A549 (cell line): ENCODE results near the gene LSP1. TPM values are rescaled to one million over a fixed set of nuclear protein-coding genes. Genes with fewer than 3 reads are reported as not detected.

Experiments used
- ATAC-seq, 2 experiments: fragments of 200-7000 bp in 1 of 2; fragments of >200 bp in 1 of 2; cut with Nextera tagmentation in 1 of 2; cut with Tn5 transposase in 1 of 2; 3 replicates each; pipeline versions ENCODE4 v1.8.0 to v1.9.1; 2018 to 2020; ENCODE audit warnings: mild to moderate bottlenecking in 1 of 2, moderate library complexity in 1 of 2
- CTCF ChIA-PET: fragments of 300-600 bp; sonication (Branson Sonifier 250); formaldehyde crosslinking; extraction: SDS; loops from one replicate; lab custom pipeline; 2021; ENCODE audit warnings: antibody characterized with exemption, inconsistent platforms; lab: Yijun Ruan, JAX
- POLR2A ChIA-PET: fragments of 350-600 bp; formaldehyde crosslinking; extraction: SDS; loops from one replicate; lab custom pipeline; 2021; ENCODE audit warnings: antibody characterized with exemption, inconsistent platforms; lab: Yijun Ruan, JAX
- DNase-seq, 2 experiments: peaks; one replicate each; pipeline versions ENCODE4 v3.0.0 to v3.0.0-alpha.2; 2011 to 2016; ENCODE audit warnings: low read depth in 1 of 2, low spot score in 1 of 2
- FAIRE-seq: peaks from 2 replicates; lab custom pipeline; 2011; peaks lifted over from hg19 to GRCh38; lab: Jason Lieb, UNC
- H3K27ac ChIP-seq, 2 experiments: fragments of >200 bp; sonication (Bioruptor Twin); formaldehyde crosslinking; 3 replicates each; pipeline ENCODE4 v1.5.1; 2016 to 2017
- H3K4me1 ChIP-seq: fragments of >200 bp; sonication (Bioruptor Twin); formaldehyde crosslinking; 3 replicates; pipeline ENCODE4 v1.6.1; 2016
- H3K4me2 ChIP-seq: fragments of >200 bp; sonication (Bioruptor Twin); formaldehyde crosslinking; 3 replicates; pipeline ENCODE4 v1.6.1; 2016
- H3K4me3 ChIP-seq: fragments of >200 bp; sonication (Bioruptor Twin); formaldehyde crosslinking; 3 replicates; pipeline ENCODE4 v1.5.1; 2016
- H3K9me3 ChIP-seq: fragments of >200 bp; sonication (Bioruptor Twin); formaldehyde crosslinking; 3 replicates; pipeline ENCODE4 v1.6.1; 2016
- ATOH8 ChIP-seq: fragments of 250-450 bp; sonication (Bioruptor Pico); IDR thresholded peaks from 2 replicates; pipeline ENCODE4 v1.5.0; 2020; ENCODE audit warnings: low read depth, mild to moderate bottlenecking, moderate library complexity
- BCL3 ChIP-seq: fragments of >200 bp; sonication (Bioruptor Twin); formaldehyde crosslinking; IDR thresholded peaks from 3 replicates; pipeline ENCODE4 v1.6.1; 2016
- BHLHE40 ChIP-seq: IDR thresholded peaks from 2 replicates; pipeline ENCODE4 v1.6.1; 2012; ENCODE audit warnings: low read depth, low read length, inconsistent platforms
- CHD2 ChIP-seq: fragments of 150-350 bp; IDR thresholded peaks from 2 replicates; pipeline ENCODE4 v1.6.1; 2014; ENCODE audit warnings: low read length; ENCODE audit not compliant: partially characterized antibody
- CHD4 ChIP-seq: fragments of 200-600 bp; sonication (generic); IDR thresholded peaks from 2 replicates; pipeline ENCODE4 v1.6.1; 2016; ENCODE audit warnings: antibody characterized with exemption, mild to moderate bottlenecking, borderline replicate concordance
- CTCF ChIP-seq: fragments of >200 bp; sonication (Bioruptor Twin); formaldehyde crosslinking; IDR thresholded peaks from 3 replicates; pipeline ENCODE4 v1.5.1; 2016
- EHF ChIP-seq: fragments of 250-450 bp; sonication (Bioruptor Pico); IDR thresholded peaks from 2 replicates; pipeline ENCODE4 v1.5.0; 2020; ENCODE audit warnings: mild to moderate bottlenecking
- HOXA7 ChIP-seq: fragments of 250-450 bp; sonication (Bioruptor Pico); IDR thresholded peaks from 2 replicates; pipeline ENCODE4 v1.5.0; 2020; ENCODE audit warnings: mild to moderate bottlenecking, moderate library complexity
- HOXB13 ChIP-seq: fragments of 250-450 bp; sonication (Bioruptor Pico); IDR thresholded peaks from 2 replicates; pipeline ENCODE4 v1.5.0; 2020; ENCODE audit warnings: low read depth, mild to moderate bottlenecking, moderate library complexity
- KDM1A ChIP-seq: fragments of 200-600 bp; sonication (generic); IDR thresholded peaks from 2 replicates; pipeline ENCODE4 v1.6.1; 2016; ENCODE audit warnings: low read depth, mild to moderate bottlenecking
- MAZ ChIP-seq: fragments of 150-350 bp; IDR thresholded peaks from 2 replicates; pipeline ENCODE4 v1.6.1; 2014; ENCODE audit warnings: antibody characterized with exemption, low read depth, low read length, borderline replicate concordance
- MYC ChIP-seq: IDR thresholded peaks from 2 replicates; pipeline ENCODE4 v1.6.1; 2012; ENCODE audit warnings: mild to moderate bottlenecking, inconsistent platforms, low read length, improper control_type of control experiment, borderline replicate concordance
- NPAS2 ChIP-seq: fragments of 250-450 bp; sonication (Bioruptor Pico); IDR thresholded peaks from 2 replicates; pipeline ENCODE4 v1.8.0; 2022; ENCODE audit warnings: mild to moderate bottlenecking, moderate library complexity, borderline replicate concordance
- TP53 ChIP-seq: fragments of 250-450 bp; sonication (Bioruptor Pico); IDR thresholded peaks from 2 replicates; pipeline ENCODE4 v1.5.0; 2021; ENCODE audit warnings: mild to moderate bottlenecking, moderate library complexity
- WGBS: methylation state at CpG from one replicate; pipeline ENCODE4 v1.1.6; 2017; ENCODE audit errors: missing lambda C conversion rate; 5-methylcytosine and 5-hydroxymethylcytosine counted together
- polyA plus RNA-seq, 4 experiments: library from polyadenylated mRNA; depleted of rRNA in 3 of 4; stranded (reverse); fragments of >200 nt; fragmentation: RNase III in 1 of 4; extraction: RNeasy Plus Mini Kit Qiagen cat#74134 plus additional on column Dnase treatment in 1 of 4; gene quantifications; 2 replicates in 3 of 4; 3 replicates in 1 of 4; pipeline ENCODE4 v1.2.3, GENCODE V29; 2011 to 2017

LSP1 gene
- polyA plus RNA-seq, 2 of the 4 experiments (the other 2 are of a cell fraction), result 0.67 to 3.5 TPM

GRCh38 chr11:1855886-1856265 is 3.0 kb downstream of the LSP1 start (continued):
- TF ChIP-seq MYC, result no peak
- TF ChIP-seq CTCF, result no peak
- TF ChIP-seq KDM1A, result no peak

GRCh38 chr11:1856306-1857005 is 3.6 kb downstream of the LSP1 start:
- no peaks in the 10 kb centered on the region for H3K4me1 ChIP-seq
- WGBS, result 86% methylated on average over 5 of the region's 13 CpGs
- FAIRE-seq, result no peak
- no peaks in the 10 kb centered on the region for H3K9me3 ChIP-seq
- ChIA-PET CTCF (interaction anchor here (1.0 to 14.5 kb wide), 12 partner anchors 9 to 295 kb away, joined by 3 to 174 read pairs (median 7); partner anchors contain the start of genes SYT8 and TNNI2), POLR2A (no interaction called here)
- H3K4me3 ChIP-seq, result no peak overlapping the region
- no peak for DNase-seq
- no peak overlapping the region for H3K4me2 ChIP-seq
- TF ChIP-seq TP53 (CRISPR knock-in tag) (no peak), MAZ (no peak), BCL3 (no peak), ATOH8 (CRISPR knock-in tag) (no peak)
- ATAC-seq, result no peak
- peak overlapping the region in 1 of 2 experiments; percentile 30; a peak in 1 of 6 replicates for H3K27ac ChIP-seq

GRCh38 chr11:1857064-1857463 is 4.2 kb downstream of the LSP1 start:
- CTCF ChIA-PET, result interaction anchor here (1.0 to 14.5 kb wide), 10 partner anchors 9 to 294 kb away, joined by 3 to 174 read pairs (median 8); partner anchors contain the start of genes SYT8 and TNNI2
- WGBS, result 78% methylated on average over 6 of the region's 11 CpGs
- Histone ChIP-seq H3K4me2 (no peak overlapping the region), H3K9me3 (no peaks in the 10 kb centered on the region), H3K4me3 (no peak overlapping the region), H3K4me1 (peaks cover under 1% of the 10 kb centered on the region; the same call in 2 of the 3 replicates), H3K27ac (no peak overlapping the region)
- DNase-seq (no peak), FAIRE-seq (no peak), ATAC-seq (no peak)
- POLR2A ChIA-PET, result no interaction called here
- TF ChIP-seq CHD4, result no peak

- DNase-seq (no peak), ATAC-seq (no peak), FAIRE-seq (no peak)
- H3K4me3 ChIP-seq, result no peak overlapping the region
- no peaks in the 10 kb centered on the region for H3K9me3 ChIP-seq
- no peak overlapping the region for H3K4me2 ChIP-seq
- WGBS, result 61% methylated on average over 9 of the region's 9 CpGs
- H3K4me1 ChIP-seq, result peaks cover 11% of the 10 kb centered on the region
- ChIA-PET POLR2A (no interaction called here), CTCF (interaction anchor here (0.9 to 14.5 kb wide), 10 partner anchors 11 to 298 kb away, joined by 3 to 174 read pairs (median 8); partner anchors contain the start of genes SYT8 and TNNI2)
- TF ChIP-seq CHD4 (no peak), CHD2 (no peak), EHF (CRISPR knock-in tag) (no peak), KDM1A (no peak), HOXA7 (no peak), MAZ (no peak), BHLHE40 (no peak), HOXB13 (no peak), TP53 (CRISPR knock-in tag) (no peak), NPAS2 (no peak)
- peak overlapping the region in 1 of 2 experiments; percentile 12; a peak in 1 of 6 replicates for H3K27ac ChIP-seq
These were observed 5.3 kb downstream of the LSP1 start for GRCh38 chr11:1858154-1858553.
